Mucosa of descending colon (tissue), 3 donors: Measurements from ENCODE around the gene GTSE1. TPM values are rescaled to one million over a fixed set of nuclear protein-coding genes. Genes with fewer than 3 reads are reported as not detected.

Source experiments
- ATAC-seq: fragments of 200-7000 bp; cut with Tn5 transposase; one replicate; pipeline ENCODE4 v1.9.1; 2020; ENCODE audit warnings: mild to moderate bottlenecking, moderate library complexity
- DNase-seq, 3 donors: peaks; one replicate each; pipeline ENCODE4 v3.0.0-alpha.2; 2020
- H3K36me3 ChIP-seq: fragments of 200-600 bp; one replicate; pipeline ENCODE4 v1.8.0; 2021; ENCODE audit warnings: low read depth, mild to moderate bottlenecking
- H3K4me1 ChIP-seq: fragments of 200-600 bp; one replicate; pipeline ENCODE4 v1.8.0; 2021; ENCODE audit warnings: low read depth, mild to moderate bottlenecking
- H3K4me3 ChIP-seq: fragments of 200-600 bp; one replicate; pipeline ENCODE4 v1.8.0; 2021; ENCODE audit warnings: mild to moderate bottlenecking
- H3K9me3 ChIP-seq: fragments of 200-600 bp; one replicate; pipeline ENCODE4 v1.8.0; 2021; ENCODE audit warnings: mild to moderate bottlenecking
- CTCF ChIP-seq: fragments of 200-600 bp; IDR thresholded peaks from one replicate; pipeline ENCODE4 v1.8.0; 2022; ENCODE audit warnings: antibody characterized with exemption, mild to moderate bottlenecking
- intact Hi-C, 2 donors: fragments of 100-400 bp; cut with DNase I in 1 of 2; cut with micrococcal nuclease in 1 of 2; formaldehyde crosslinking; loops; one replicate each; pipeline versions ENCODE4 v1.11.0 to v1.11.1; 2022; cut with DNase I, micrococcal nuclease
- total RNA-seq, 3 donors: library from RNA; stranded (reverse); fragmentation: NEBNext Ultra II Directional in 2 of 3; extraction: Animal tissue kit (Norgen Biotek cat#: 25700) in 2 of 3; gene quantifications; one replicate each; pipeline versions ENCODE4 v1.2.1 to v1.2.4, GENCODE V29; 2021 to 2023
- donor health status: DM: no; HTN: no; CAD: no; lungs with moderate emphysema.
- donor health status: DM: no; HTN: no; CAD: no.
- donor health status: DM: no; HTN: yes; CAD: no.

GTSE1 gene
- total RNA-seq, 3 donors from 2014 or later: 1.6 to 10.9 (median 3.6) TPM

- Histone ChIP-seq H3K4me3 (no peak overlapping the region), H3K4me1 (no peaks in the 10 kb centered on the region), H3K9me3 (no peaks in the 10 kb centered on the region), H3K36me3 (peaks cover 6% of the 10 kb centered on the region)
- TF ChIP-seq CTCF: no peak
- intact Hi-C loops: no loop called here
- ATAC-seq: no peak
- DNase-seq: no peak
Observed at GRCh38 chr22:46347646-46348045, 51.0 kb downstream of the GTSE1 start.

DNA sequence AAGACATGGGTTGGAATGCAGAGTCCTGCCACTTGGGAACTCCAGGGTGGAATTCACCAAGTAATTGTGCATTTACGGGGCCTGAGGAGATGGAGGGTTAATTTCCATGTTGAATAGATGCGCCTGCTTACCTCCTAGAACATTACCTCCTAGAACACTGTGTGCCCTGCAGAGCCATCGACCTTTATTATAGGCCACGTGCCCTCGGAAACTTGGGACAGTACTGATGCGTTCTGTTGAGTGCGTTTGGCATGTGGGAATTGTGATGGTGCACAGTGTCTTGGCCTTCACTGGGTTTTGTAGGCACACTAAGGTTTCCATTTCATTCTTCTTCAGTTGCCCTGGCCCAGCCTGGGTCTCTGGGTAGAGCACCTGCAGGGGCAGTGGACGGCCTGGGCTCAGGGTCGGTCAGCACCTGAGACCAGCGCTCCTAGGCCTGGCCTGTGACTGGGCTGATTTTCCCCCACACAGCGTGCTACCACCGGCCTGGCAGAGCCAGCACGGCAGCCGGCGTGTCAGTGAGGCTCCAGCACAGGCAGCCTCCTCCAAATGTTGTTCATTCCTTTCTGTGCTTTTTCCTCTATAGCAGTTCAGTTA is 51.5 kb downstream of the GTSE1 start:
- Histone ChIP-seq H3K36me3 (peaks cover 12% of the 10 kb centered on the region), H3K4me1 (no peaks in the 10 kb centered on the region)
- intact Hi-C loops: no loop called here

DNA sequence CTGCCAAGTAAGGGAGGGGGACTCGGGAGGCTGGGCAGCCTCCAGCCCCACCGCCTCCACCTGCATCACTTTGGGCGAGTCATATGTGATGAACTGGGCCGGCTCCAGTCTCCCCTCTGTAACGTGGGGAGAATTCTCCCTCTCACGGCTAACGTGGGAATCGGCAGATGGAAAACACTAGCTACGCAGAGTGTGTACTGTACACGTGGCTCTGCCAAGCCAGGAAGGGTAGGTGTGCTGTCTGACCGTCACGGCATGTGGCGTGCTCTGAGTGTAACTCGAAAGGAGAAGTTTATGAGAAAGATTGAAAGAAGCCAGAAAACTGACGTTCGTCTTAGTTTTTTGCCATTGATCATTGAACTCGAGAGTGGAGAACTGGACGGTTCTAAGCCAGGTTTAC is 52.6 kb downstream of the GTSE1 start:
- no peak for TF ChIP-seq CTCF
- Histone ChIP-seq H3K4me1 (no peaks in the 10 kb centered on the region), H3K9me3 (no peaks in the 10 kb centered on the region), H3K4me3 (no peak overlapping the region), H3K36me3 (peaks cover 12% of the 10 kb centered on the region)
- intact Hi-C loops: no loop called here
- no peak for ATAC-seq
- DNase-seq: peak in 1 of 3 donors; percentile 13

More for the DNA sequence above, 51.5 kb downstream of the GTSE1 start:
- Histone ChIP-seq H3K4me3 (no peak overlapping the region), H3K9me3 (no peaks in the 10 kb centered on the region)
- TF ChIP-seq CTCF: no peak
- DNase-seq (no peak), ATAC-seq (no peak)

- Histone ChIP-seq H3K4me3 (no peak overlapping the region), H3K9me3 (no peaks in the 10 kb centered on the region), H3K4me1 (no peaks in the 10 kb centered on the region), H3K36me3 (peaks cover 12% of the 10 kb centered on the region)
- TF ChIP-seq CTCF: no peak
- intact Hi-C loops: loop anchor here in 1 of 2 donors (10.0 kb wide), 1 partner anchor 195 kb away; no protein-coding TSS in a partner anchor
- ATAC-seq: no peak
- DNase-seq: peak in 1 of 3 donors; percentile 7
Observed at GRCh38 chr22:46349681-46350080, 53.0 kb downstream of the GTSE1 start.

GRCh38 chr22:46350121-46350520 is 53.5 kb downstream of the GTSE1 start:
- Histone ChIP-seq H3K9me3 (no peaks in the 10 kb centered on the region), H3K36me3 (peaks cover 12% of the 10 kb centered on the region), H3K4me1 (no peaks in the 10 kb centered on the region), H3K4me3 (no peak overlapping the region)
- ATAC-seq (no peak), DNase-seq (no peak)
- intact Hi-C loops: loop anchor here in 1 of 2 donors (10.0 kb wide), 1 partner anchor 195 kb away; no protein-coding TSS in a partner anchor
- no peak for TF ChIP-seq CTCF
